ENCODE data around the gene DBNDD2.

DNA sequence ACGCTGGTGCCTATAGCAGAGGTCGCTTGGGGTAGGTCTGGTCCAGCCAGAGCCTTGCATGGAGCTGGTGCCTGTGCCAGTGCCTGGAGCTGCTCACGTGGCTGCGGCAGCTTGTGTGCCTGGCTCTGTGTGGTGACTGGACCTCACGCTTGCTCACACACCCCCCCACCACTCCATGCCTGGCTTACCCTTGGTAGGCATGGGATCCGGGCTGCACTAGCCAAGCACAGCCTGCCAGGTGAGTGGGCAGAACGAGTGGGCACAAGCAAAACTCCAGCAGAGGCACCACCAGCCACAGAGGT, 13.0 kb upstream of the DBNDD2 start:
- TF ChIP-seq, protein P1, sequence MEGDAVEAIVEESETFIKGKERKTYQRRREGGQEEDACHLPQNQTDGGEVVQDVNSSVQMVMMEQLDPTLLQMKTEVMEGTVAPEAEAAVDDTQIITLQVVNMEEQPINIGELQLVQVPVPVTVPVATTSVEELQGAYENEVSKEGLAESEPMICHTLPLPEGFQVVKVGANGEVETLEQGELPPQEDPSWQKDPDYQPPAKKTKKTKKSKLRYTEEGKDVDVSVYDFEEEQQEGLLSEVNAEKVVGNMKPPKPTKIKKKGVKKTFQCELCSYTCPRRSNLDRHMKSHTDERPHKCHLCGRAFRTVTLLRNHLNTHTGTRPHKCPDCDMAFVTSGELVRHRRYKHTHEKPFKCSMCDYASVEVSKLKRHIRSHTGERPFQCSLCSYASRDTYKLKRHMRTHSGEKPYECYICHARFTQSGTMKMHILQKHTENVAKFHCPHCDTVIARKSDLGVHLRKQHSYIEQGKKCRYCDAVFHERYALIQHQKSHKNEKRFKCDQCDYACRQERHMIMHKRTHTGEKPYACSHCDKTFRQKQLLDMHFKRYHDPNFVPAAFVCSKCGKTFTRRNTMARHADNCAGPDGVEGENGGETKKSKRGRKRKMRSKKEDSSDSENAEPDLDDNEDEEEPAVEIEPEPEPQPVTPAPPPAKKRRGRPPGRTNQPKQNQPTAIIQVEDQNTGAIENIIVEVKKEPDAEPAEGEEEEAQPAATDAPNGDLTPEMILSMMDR (IDR thresholded peaks at IDR 0.05 in 8 of 11, conservative IDR thresholded peaks at IDR 0.05 in 3 of 11) = no peak
- TF ChIP-seq POLR2A (IDR thresholded peaks at IDR 0.05) = no peak
